Measurements from ENCODE around the gene TCAIM.

The TCAIM gene

GRCh38 chr3:44324584-44324983 lies 14.0 kb upstream of the TCAIM start:
- no peaks in the 10 kb centered on the region for H3F3A ChIP-seq (ENCODE audit: control insufficient read depth, insufficient read depth)
- no peaks in the 10 kb centered on the region for H3K79me2 ChIP-seq (ENCODE audit: control insufficient read depth, low read length)
- H3K27me3 ChIP-seq (ENCODE audit: control insufficient read depth, low read length) = peaks cover 16% of the 10 kb centered on the region
- H3K36me3 ChIP-seq (ENCODE audit: control insufficient read depth, low read length) = no peaks in the 10 kb centered on the region
- H3K4me3 ChIP-seq (ENCODE audit: low read length) = no peak overlapping the region
- no peaks in the 10 kb centered on the region for H4K20me1 ChIP-seq (ENCODE audit: control insufficient read depth, insufficient read depth, low read depth, low read length)
- no peaks in the 10 kb centered on the region for H3K9me3 ChIP-seq (ENCODE audit: control insufficient read depth, insufficient read depth, low read length)
- TF ChIP-seq CTCF (IDR thresholded peaks at IDR 0.05; ENCODE audit: low read depth, low read length, poor library complexity, severe bottlenecking) (no peak), EZH2phosphoT487 (IDR thresholded peaks at IDR 0.05; ENCODE audit: borderline replicate concordance, low read length) (no peak)
- H3K4me1 ChIP-seq (ENCODE audit: control insufficient read depth, low read length) = no peaks in the 10 kb centered on the region
- no peak overlapping the region for H3K4me2 ChIP-seq (ENCODE audit: low read length)
- H3K9me2 ChIP-seq (replicated peaks; ENCODE audit: control insufficient read depth, low read length) = no peaks in the 10 kb centered on the region
- no peak overlapping the region for H3K27ac ChIP-seq (ENCODE audit: low read depth, low read length)

- no peak overlapping the region for H3K4me2 ChIP-seq (ENCODE audit: low read length)
- H4K20me1 ChIP-seq (ENCODE audit: control insufficient read depth, insufficient read depth, low read depth, low read length) = no peaks in the 10 kb centered on the region
- no peak overlapping the region for H3K4me3 ChIP-seq (ENCODE audit: low read length)
- H3K9me2 ChIP-seq (replicated peaks; ENCODE audit: control insufficient read depth, low read length) = no peaks in the 10 kb centered on the region
- H3K9me3 ChIP-seq (ENCODE audit: control insufficient read depth, insufficient read depth, low read length) = no peaks in the 10 kb centered on the region
- peaks cover 16% of the 10 kb centered on the region for H3K27me3 ChIP-seq (ENCODE audit: control insufficient read depth, low read length)
- H3K27ac ChIP-seq (ENCODE audit: low read depth, low read length) = no peak overlapping the region
- TF ChIP-seq CTCF (IDR thresholded peaks at IDR 0.05; ENCODE audit: low read depth, low read length, poor library complexity, severe bottlenecking) = no peak
- no peak for TF ChIP-seq EZH2phosphoT487 (IDR thresholded peaks at IDR 0.05; ENCODE audit: borderline replicate concordance, low read length)
- no peaks in the 10 kb centered on the region for H3K79me2 ChIP-seq (ENCODE audit: control insufficient read depth, low read length)
- no peaks in the 10 kb centered on the region for H3K4me1 ChIP-seq (ENCODE audit: control insufficient read depth, low read length)
- H3F3A ChIP-seq (ENCODE audit: control insufficient read depth, insufficient read depth) = no peaks in the 10 kb centered on the region
- no peaks in the 10 kb centered on the region for H3K36me3 ChIP-seq (ENCODE audit: control insufficient read depth, low read length)
Measured at GRCh38 chr3:44326019-44326418, 12.5 kb upstream of the TCAIM start.

- no peaks in the 10 kb centered on the region for H3F3A ChIP-seq (ENCODE audit: control insufficient read depth, insufficient read depth)
Measured at GRCh38 chr3:44326515-44326914, 12.1 kb upstream of the TCAIM start.

More at GRCh38 chr3:44326515-44326914, 12.1 kb upstream of the TCAIM start:
- Histone ChIP-seq H3K27me3 (ENCODE audit: control insufficient read depth, low read length) (peaks cover 16% of the 10 kb centered on the region), H3K9me3 (ENCODE audit: control insufficient read depth, insufficient read depth, low read length) (no peaks in the 10 kb centered on the region), H3K9me2 (replicated peaks; ENCODE audit: control insufficient read depth, low read length) (no peaks in the 10 kb centered on the region), H3K79me2 (ENCODE audit: control insufficient read depth, low read length) (no peaks in the 10 kb centered on the region), H3K4me3 (ENCODE audit: low read length) (no peak overlapping the region), H3K36me3 (ENCODE audit: control insufficient read depth, low read length) (no peaks in the 10 kb centered on the region), H4K20me1 (ENCODE audit: control insufficient read depth, insufficient read depth, low read depth, low read length) (no peaks in the 10 kb centered on the region), H3K4me1 (ENCODE audit: control insufficient read depth, low read length) (no peaks in the 10 kb centered on the region), H3K4me2 (ENCODE audit: low read length) (no peak overlapping the region), H3K27ac (ENCODE audit: low read depth, low read length) (no peak overlapping the region)
- TF ChIP-seq EZH2phosphoT487 (IDR thresholded peaks at IDR 0.05; ENCODE audit: borderline replicate concordance, low read length) (no peak), CTCF (IDR thresholded peaks at IDR 0.05; ENCODE audit: low read depth, low read length, poor library complexity, severe bottlenecking) (no peak)

Measured in DOHH2 (cell line).